Measurements from ENCODE around the gene EMC1.

DNA sequence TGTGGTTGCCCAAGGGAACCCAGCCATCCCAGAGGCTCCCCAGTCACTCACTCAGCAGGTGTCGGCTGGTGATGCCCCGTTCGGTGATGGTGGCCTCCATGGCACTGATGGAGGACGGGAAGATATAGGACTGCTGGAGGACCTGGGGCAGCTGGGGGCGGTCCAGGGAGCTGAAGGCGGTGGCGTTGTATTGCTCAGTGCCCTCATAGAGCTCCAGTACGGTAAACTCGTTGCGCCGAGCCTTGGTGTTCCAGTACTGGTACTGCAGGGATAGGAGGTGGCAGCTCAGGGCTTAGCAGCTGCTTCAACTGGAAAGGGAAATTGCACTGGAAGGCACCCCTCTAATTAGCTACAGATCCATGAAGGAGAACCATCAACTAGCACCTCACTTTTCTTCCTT is 28.8 kb downstream of the EMC1 start:
- no peak for TF ChIP-seq EZH2 (IDR thresholded peaks at IDR 0.05; ENCODE audit: low read length)
- TF ChIP-seq, protein P1, sequence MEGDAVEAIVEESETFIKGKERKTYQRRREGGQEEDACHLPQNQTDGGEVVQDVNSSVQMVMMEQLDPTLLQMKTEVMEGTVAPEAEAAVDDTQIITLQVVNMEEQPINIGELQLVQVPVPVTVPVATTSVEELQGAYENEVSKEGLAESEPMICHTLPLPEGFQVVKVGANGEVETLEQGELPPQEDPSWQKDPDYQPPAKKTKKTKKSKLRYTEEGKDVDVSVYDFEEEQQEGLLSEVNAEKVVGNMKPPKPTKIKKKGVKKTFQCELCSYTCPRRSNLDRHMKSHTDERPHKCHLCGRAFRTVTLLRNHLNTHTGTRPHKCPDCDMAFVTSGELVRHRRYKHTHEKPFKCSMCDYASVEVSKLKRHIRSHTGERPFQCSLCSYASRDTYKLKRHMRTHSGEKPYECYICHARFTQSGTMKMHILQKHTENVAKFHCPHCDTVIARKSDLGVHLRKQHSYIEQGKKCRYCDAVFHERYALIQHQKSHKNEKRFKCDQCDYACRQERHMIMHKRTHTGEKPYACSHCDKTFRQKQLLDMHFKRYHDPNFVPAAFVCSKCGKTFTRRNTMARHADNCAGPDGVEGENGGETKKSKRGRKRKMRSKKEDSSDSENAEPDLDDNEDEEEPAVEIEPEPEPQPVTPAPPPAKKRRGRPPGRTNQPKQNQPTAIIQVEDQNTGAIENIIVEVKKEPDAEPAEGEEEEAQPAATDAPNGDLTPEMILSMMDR (optimal IDR thresholded peaks at IDR 0.05 in 1 of 3, IDR thresholded peaks at IDR 0.05 in 1 of 3, conservative IDR thresholded peaks at IDR 0.05 in 1 of 3; ENCODE audit: extremely low read depth in 1 of 3, insufficient read depth in 2 of 3, low read length in 3 of 3) = no peak

Measured in keratinocyte (primary cell).